HepG2 (cell line): ENCODE data around the gene SAMD8. TPM values are rescaled to one million over a fixed set of nuclear protein-coding genes. Genes with fewer than 3 reads are reported as not detected.

Experiments used
- FOXK1 ChIP-seq: sonication (generic); formaldehyde crosslinking; IDR thresholded peaks from 2 replicates; pipeline ENCODE4 v1.4.0; 2020; ENCODE audit warnings: low read depth, missing genetic modification reagents, borderline replicate concordance
- FOXK2 ChIP-seq: fragments of 450-650 bp; IDR thresholded peaks from 2 replicates; pipeline ENCODE4 v1.6.1; 2016
- HOXA3 ChIP-seq: sonication (generic); formaldehyde crosslinking; IDR thresholded peaks from 2 replicates; pipeline ENCODE4 v1.5.0; 2020; ENCODE audit warnings: missing genetic modification reagents
- KDM4B ChIP-seq: sonication (generic); formaldehyde crosslinking; IDR thresholded peaks from 2 replicates; pipeline ENCODE4 v1.4.0; 2020; ENCODE audit warnings: missing genetic modification reagents
- KMT2A ChIP-seq: sonication (generic); formaldehyde crosslinking; IDR thresholded peaks from 2 replicates; pipeline ENCODE4 v1.4.0; 2020; ENCODE audit warnings: missing genetic modification reagents
- MTA1 ChIP-seq: sonication (generic); formaldehyde crosslinking; IDR thresholded peaks from 2 replicates; pipeline ENCODE4 v1.4.0; 2020; ENCODE audit warnings: missing genetic modification reagents, mild to moderate bottlenecking, borderline replicate concordance
- NCOA2 ChIP-seq: sonication (generic); formaldehyde crosslinking; IDR thresholded peaks from 2 replicates; pipeline ENCODE4 v1.8.0; 2022; ENCODE audit warnings: inconsistent platforms
- ONECUT2 ChIP-seq: sonication (generic); formaldehyde crosslinking; IDR thresholded peaks from 2 replicates; pipeline ENCODE4 v1.4.0; 2020; ENCODE audit warnings: missing genetic modification reagents
- RAD21 ChIP-seq: fragments of 450-650 bp; formaldehyde crosslinking; IDR thresholded peaks from 2 replicates; pipeline ENCODE4 v1.5.0; 2020; ENCODE audit warnings: mild to moderate bottlenecking
- SP4 ChIP-seq: sonication (generic); formaldehyde crosslinking; IDR thresholded peaks from 2 replicates; pipeline ENCODE4 v1.8.1; 2023; ENCODE audit warnings: mild to moderate bottlenecking, missing genetic modification reagents
- SPEN ChIP-seq: sonication (generic); formaldehyde crosslinking; IDR thresholded peaks from 2 replicates; pipeline ENCODE4 v1.5.1; 2020; ENCODE audit warnings: low read depth, mild to moderate bottlenecking, missing genetic modification reagents
- SRSF4 ChIP-seq: fragments of 200-400 bp; formaldehyde crosslinking; IDR thresholded peaks from one replicate; pipeline ENCODE4 v1.6.1; 2018; ENCODE audit warnings: mild to moderate bottlenecking, low read depth, low read length, moderate library complexity; ENCODE audit not compliant: poor library complexity, severe bottlenecking
- THRA ChIP-seq: sonication (generic); formaldehyde crosslinking; IDR thresholded peaks from 2 replicates; pipeline ENCODE4 v1.4.0; 2020; ENCODE audit warnings: missing genetic modification reagents, borderline replicate concordance
- UBTF ChIP-seq: sonication (generic); formaldehyde crosslinking; IDR thresholded peaks from 2 replicates; pipeline ENCODE4 v1.4.0; 2020; ENCODE audit warnings: mild to moderate bottlenecking, missing genetic modification reagents
- ZBTB1 ChIP-seq: sonication (generic); formaldehyde crosslinking; IDR thresholded peaks from 2 replicates; pipeline ENCODE4 v1.4.0; 2020; ENCODE audit warnings: missing genetic modification reagents, borderline replicate concordance
- ZMYM3 ChIP-seq: sonication (generic); formaldehyde crosslinking; IDR thresholded peaks from 2 replicates; pipeline ENCODE4 v1.5.1; 2020; ENCODE audit warnings: mild to moderate bottlenecking, missing genetic modification reagents
- ZNF143 ChIP-seq: sonication (generic); formaldehyde crosslinking; IDR thresholded peaks from 2 replicates; pipeline ENCODE4 v1.4.0; 2020; ENCODE audit warnings: missing genetic modification reagents
- ZNF292 ChIP-seq: sonication (generic); formaldehyde crosslinking; IDR thresholded peaks from 2 replicates; pipeline ENCODE4 v1.8.1; 2022; ENCODE audit warnings: mild to moderate bottlenecking, low read depth, missing genetic modification reagents, borderline replicate concordance
- ZNF501 ChIP-seq: sonication (generic); formaldehyde crosslinking; IDR thresholded peaks from 2 replicates; pipeline ENCODE4 v1.5.1; 2020; ENCODE audit warnings: mild to moderate bottlenecking, moderate library complexity, missing genetic modification reagents
- ZNF569 ChIP-seq: sonication (generic); formaldehyde crosslinking; IDR thresholded peaks from 2 replicates; pipeline ENCODE4 v1.5.0; 2020; ENCODE audit warnings: mild to moderate bottlenecking, missing genetic modification reagents, moderate library complexity, borderline replicate concordance
- ZNF747 ChIP-seq: sonication (generic); formaldehyde crosslinking; IDR thresholded peaks from 2 replicates; pipeline ENCODE4 v1.8.1; 2023; ENCODE audit warnings: missing genetic modification reagents, mild to moderate bottlenecking, borderline replicate concordance
- ZNF768 ChIP-seq: sonication (generic); formaldehyde crosslinking; IDR thresholded peaks from 2 replicates; pipeline ENCODE4 v1.4.0; 2020; ENCODE audit warnings: missing genetic modification reagents
- ZSCAN31 ChIP-seq: sonication (generic); formaldehyde crosslinking; IDR thresholded peaks from 2 replicates; pipeline ENCODE4 v1.5.0; 2020; ENCODE audit warnings: low read depth, mild to moderate bottlenecking, missing genetic modification reagents
- polyA plus RNA-seq, 8 experiments: library from polyadenylated mRNA; depleted of rRNA in 3 of 8; stranded (reverse) in 7 of 8; unstranded in 1 of 8; fragments of >200 nt; fragmentation: Illumina TruSeq in 4 of 8; extraction: Trizol in 4 of 8; gene quantifications; 2 replicates each; pipeline versions ENCODE4 v1.2.1 to v1.2.3, GENCODE V29; 2011 to 2016; ENCODE audit warnings: low read depth in 4 of 8, missing spikeins in 1 of 8, mixed read lengths in 1 of 8; ENCODE audit not compliant: insufficient read depth in 1 of 8
- total RNA-seq, 5 experiments: library from RNA; depleted of rRNA; stranded (reverse); fragments of >200 nt; fragmentation: Illumina TruSeq; extraction: Trizol; gene quantifications; 2 replicates each; pipeline ENCODE4 v1.2.3, GENCODE V29; 2016; ENCODE audit warnings: low read depth in 1 of 5
- TF ChIP-seq, protein P1 (sequence below): sonication (generic); formaldehyde crosslinking; IDR thresholded peaks from 2 replicates; pipeline ENCODE4 v1.4.0; 2020; ENCODE audit warnings: missing genetic modification reagents, borderline replicate concordance

Gene SAMD8
- total and polyA plus RNA-seq, 2 of the 13 experiments (the other 11 are each of a cell fraction or from before 2014, with no cell fraction given): 10.4 to 13.2 TPM

- TF ChIP-seq, protein P1, sequence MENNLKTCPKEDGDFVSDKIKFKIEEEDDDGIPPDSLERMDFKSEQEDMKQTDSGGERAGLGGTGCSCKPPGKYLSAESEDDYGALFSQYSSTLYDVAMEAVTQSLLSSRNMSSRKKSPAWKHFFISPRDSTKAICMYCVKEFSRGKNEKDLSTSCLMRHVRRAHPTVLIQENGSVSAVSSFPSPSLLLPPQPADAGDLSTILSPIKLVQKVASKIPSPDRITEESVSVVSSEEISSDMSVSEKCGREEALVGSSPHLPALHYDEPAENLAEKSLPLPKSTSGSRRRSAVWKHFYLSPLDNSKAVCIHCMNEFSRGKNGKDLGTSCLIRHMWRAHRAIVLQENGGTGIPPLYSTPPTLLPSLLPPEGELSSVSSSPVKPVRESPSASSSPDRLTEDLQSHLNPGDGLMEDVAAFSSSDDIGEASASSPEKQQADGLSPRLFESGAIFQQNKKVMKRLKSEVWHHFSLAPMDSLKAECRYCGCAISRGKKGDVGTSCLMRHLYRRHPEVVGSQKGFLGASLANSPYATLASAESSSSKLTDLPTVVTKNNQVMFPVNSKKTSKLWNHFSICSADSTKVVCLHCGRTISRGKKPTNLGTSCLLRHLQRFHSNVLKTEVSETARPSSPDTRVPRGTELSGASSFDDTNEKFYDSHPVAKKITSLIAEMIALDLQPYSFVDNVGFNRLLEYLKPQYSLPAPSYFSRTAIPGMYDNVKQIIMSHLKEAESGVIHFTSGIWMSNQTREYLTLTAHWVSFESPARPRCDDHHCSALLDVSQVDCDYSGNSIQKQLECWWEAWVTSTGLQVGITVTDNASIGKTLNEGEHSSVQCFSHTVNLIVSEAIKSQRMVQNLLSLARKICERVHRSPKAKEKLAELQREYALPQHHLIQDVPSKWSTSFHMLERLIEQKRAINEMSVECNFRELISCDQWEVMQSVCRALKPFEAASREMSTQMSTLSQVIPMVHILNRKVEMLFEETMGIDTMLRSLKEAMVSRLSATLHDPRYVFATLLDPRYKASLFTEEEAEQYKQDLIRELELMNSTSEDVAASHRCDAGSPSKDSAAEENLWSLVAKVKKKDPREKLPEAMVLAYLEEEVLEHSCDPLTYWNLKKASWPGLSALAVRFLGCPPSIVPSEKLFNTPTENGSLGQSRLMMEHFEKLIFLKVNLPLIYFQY: peak; percentile 98
- 0 out of 2 replicates have a peak, but pooled peaks have one; percentile 14 for TF ChIP-seq ZNF143
- peak; percentile 58 for TF ChIP-seq NCOA2
- TF ChIP-seq SRSF4: no peak
- peak; percentile 48; the same call in 1 of the 2 replicates for TF ChIP-seq MTA1 (CRISPR knock-in tag)
- no peak for TF ChIP-seq RAD21
- peak; percentile 61 for TF ChIP-seq UBTF (CRISPR knock-in tag)
- TF ChIP-seq KMT2A (CRISPR knock-in tag): no peak
- TF ChIP-seq ZNF292 (CRISPR knock-in tag): peak; percentile 66; the same call in 1 of the 2 replicates
- TF ChIP-seq ZNF768 (CRISPR knock-in tag): peak; percentile 54; the same call in 1 of the 2 replicates
- peak; percentile 68 for TF ChIP-seq SPEN (CRISPR knock-in tag)
- TF ChIP-seq ZMYM3 (CRISPR knock-in tag): peak; percentile 60; the same call in 1 of the 2 replicates
- TF ChIP-seq SP4 (CRISPR knock-in tag): 0 out of 2 replicates have a peak, but pooled peaks have one; percentile 38
- TF ChIP-seq ONECUT2 (CRISPR knock-in tag): no peak
- TF ChIP-seq THRA (CRISPR knock-in tag): peak; percentile 60; the same call in 1 of the 2 replicates
- peak; percentile 60; the same call in 1 of the 2 replicates for TF ChIP-seq KDM4B (CRISPR knock-in tag)
- TF ChIP-seq FOXK1 (CRISPR knock-in tag): peak; percentile 78; the same call in 1 of the 2 replicates
- peak; percentile 63 for TF ChIP-seq ZSCAN31 (CRISPR knock-in tag)
- peak; percentile 47; the same call in 1 of the 2 replicates for TF ChIP-seq ZNF747 (CRISPR knock-in tag)
- TF ChIP-seq HOXA3 (CRISPR knock-in tag): 0 out of 2 replicates have a peak, but pooled peaks have one; percentile 36
- peak; percentile 28; the same call in 1 of the 2 replicates for TF ChIP-seq FOXK2
- TF ChIP-seq ZNF501: peak; percentile 52; the same call in 1 of the 2 replicates
- no peak for TF ChIP-seq ZNF569 (CRISPR knock-in tag)
- TF ChIP-seq ZBTB1 (CRISPR knock-in tag): no peak
These were observed 17.0 kb upstream of the SAMD8 start (continued) for GRCh38 chr10:75094465-75094864.
